NCI-H460 (cell line): ENCODE data around the gene PRPSAP1. TPM values are rescaled to one million over a fixed set of nuclear protein-coding genes. Genes with fewer than 3 reads are reported as not detected.
"Not testable (repeated sequence)": the region's sequence is repeated elsewhere in the genome, so short reads cannot be mapped to it uniquely, and the experiment has no call there.

ENCODE experiments used
- DNase-seq: peaks from one replicate; pipeline ENCODE4 v3.0.0-alpha.2; 2016; ENCODE audit warnings: low read depth; ENCODE audit errors: extremely low read depth
- small RNA-seq, 2 experiments: library from RNA; depleted of rRNA; stranded (forward); fragments of <200 nt; gene quantifications; one replicate each; pipeline ENCODE3, GENCODE V24; 2014
- total RNA-seq: library from RNA; depleted of rRNA; stranded (reverse); fragments of >200 nt; shearing (Covaris generic); gene quantifications from 2 replicates; pipeline ENCODE4 v1.2.3, GENCODE V29; 2014; rRNA removed

Gene PRPSAP1
- total RNA-seq, 1 experiment from 2014 or later = 44.8 TPM

- no peak for DNase-seq
Observed at GRCh38 chr17:76268991-76269981, 84.4 kb downstream of the PRPSAP1 start.

GRCh38 chr17:76268015-76268749 lies 85.5 kb downstream of the PRPSAP1 start:
- no peak for DNase-seq

GRCh38 chr17:76267581-76268001 lies 86.1 kb downstream of the PRPSAP1 start:
- not testable (repeated sequence) for DNase-seq

- no peak for DNase-seq
Observed at GRCh38 chr17:76267051-76267576, 86.6 kb downstream of the PRPSAP1 start.

GRCh38 chr17:76266244-76266938 lies 87.3 kb downstream of the PRPSAP1 start:
- no peak for DNase-seq

GRCh38 chr17:76265624-76266243 lies 88.0 kb downstream of the PRPSAP1 start:
- peak; percentile 29 for DNase-seq

- DNase-seq = peak; percentile 99
Observed at GRCh38 chr17:76264755-76265623, 88.7 kb downstream of the PRPSAP1 start, which contains the start of gene UBALD2. TSS of gene UBALD2 (plus strand) at chr17:76265348. CDS start at chr17:76265506, 158 bp downstream.

- DNase-seq = no peak
Observed at GRCh38 chr17:76264425-76264754, 89.3 kb downstream of the PRPSAP1 start.

- no peak for DNase-seq
Observed at GRCh38 chr17:76263896-76264295, 89.8 kb downstream of the PRPSAP1 start.

GRCh38 chr17:76262732-76263344 lies 90.9 kb downstream of the PRPSAP1 start:
- no peak for DNase-seq

- no peak for DNase-seq
Observed at GRCh38 chr17:76261421-76262215, 92.1 kb downstream of the PRPSAP1 start.

GRCh38 chr17:76260669-76261068 lies 93.0 kb downstream of the PRPSAP1 start:
- DNase-seq = no peak

GRCh38 chr17:76260220-76260619 lies 93.5 kb downstream of the PRPSAP1 start:
- DNase-seq = no peak

Small RNA genes lying within 50 kb of the gene (small RNA-seq; reads per million reads assigned to genes)
- gene RF00019 (0 reads per million in 2 experiments), gene RNU6-24P (0 reads per million in 2 experiments)

Other genes starting within 250 kb of the PRPSAP1 start
- gene FOXJ1, start 212.7 kb downstream of the PRPSAP1 start, total RNA-seq = not detected in 2 replicates
- 1.3 and 1.9 TPM in 2 replicates for gene RNF157, start 113.4 kb downstream of the PRPSAP1 start, total RNA-seq
- 11.5 and 12.2 TPM in 2 replicates for gene UBALD2, start 88.6 kb downstream of the PRPSAP1 start, total RNA-seq
- gene QRICH2, start 45.6 kb downstream of the PRPSAP1 start, total RNA-seq = 0.23 and 0.67 TPM in 2 replicates
- 7.0 and 9.6 TPM in 2 replicates for gene SPHK1, start 30.7 kb upstream of the PRPSAP1 start, total RNA-seq
- gene UBE2O, start 99.2 kb upstream of the PRPSAP1 start, total RNA-seq = 15.8 and 21.0 TPM in 2 replicates
- gene AANAT, start 113.7 kb upstream of the PRPSAP1 start, total RNA-seq = not detected in 2 replicates
- gene RHBDF2, start 147.5 kb upstream of the PRPSAP1 start, total RNA-seq = 21.5 and 28.1 TPM in 2 replicates
- 2.8 TPM in 2 replicates for gene CYGB, start 183.8 kb upstream of the PRPSAP1 start, total RNA-seq
- not detected in 2 replicates for gene PRCD, start 186.1 kb upstream of the PRPSAP1 start, total RNA-seq
- 1.4 and 3.1 TPM in 2 replicates for gene ST6GALNAC2, start 231.9 kb upstream of the PRPSAP1 start, total RNA-seq